ENCODE results near the gene ARID1B.

DNA sequence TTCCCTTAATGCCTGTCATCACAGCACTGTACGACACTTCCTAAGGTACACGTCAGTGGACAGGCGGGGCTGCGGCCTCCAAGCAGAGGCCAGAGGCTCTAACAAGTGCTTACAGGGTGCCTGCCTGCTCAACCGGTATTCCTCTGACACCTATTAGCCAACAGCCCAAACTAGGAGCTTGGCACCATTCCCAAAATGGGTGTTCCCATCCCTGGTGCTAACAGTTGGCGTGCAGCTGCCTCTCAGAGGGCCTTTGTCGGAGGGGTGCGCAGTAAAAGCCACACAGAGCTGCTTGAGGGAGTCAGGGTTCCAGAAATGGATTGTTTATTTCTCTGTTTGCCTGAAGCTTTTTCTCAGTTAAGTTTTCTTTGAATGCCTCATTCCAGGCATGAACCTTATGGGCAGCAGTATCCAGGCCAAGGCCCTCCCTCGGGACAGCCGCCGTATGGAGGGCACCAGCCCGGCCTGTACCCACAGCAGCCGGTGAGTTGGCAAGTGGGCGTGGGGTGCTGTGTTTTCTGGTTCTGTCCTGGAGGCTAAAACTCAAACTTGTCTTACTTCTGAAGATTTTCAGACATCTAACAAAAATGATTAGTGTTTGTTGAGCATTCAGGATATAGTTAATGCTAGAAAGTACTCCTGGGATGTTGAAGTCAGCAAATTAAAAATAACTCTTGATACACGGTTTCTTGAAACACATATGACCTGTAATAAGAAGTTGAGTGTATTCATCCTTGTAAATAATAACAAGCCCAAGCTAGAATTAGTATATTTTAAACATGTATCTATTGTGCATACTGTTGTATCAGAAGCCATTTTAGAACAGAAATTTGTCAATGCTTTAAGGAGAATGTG lies 421.5 kb downstream of the ARID1B start:
- TF ChIP-seq, protein P1, sequence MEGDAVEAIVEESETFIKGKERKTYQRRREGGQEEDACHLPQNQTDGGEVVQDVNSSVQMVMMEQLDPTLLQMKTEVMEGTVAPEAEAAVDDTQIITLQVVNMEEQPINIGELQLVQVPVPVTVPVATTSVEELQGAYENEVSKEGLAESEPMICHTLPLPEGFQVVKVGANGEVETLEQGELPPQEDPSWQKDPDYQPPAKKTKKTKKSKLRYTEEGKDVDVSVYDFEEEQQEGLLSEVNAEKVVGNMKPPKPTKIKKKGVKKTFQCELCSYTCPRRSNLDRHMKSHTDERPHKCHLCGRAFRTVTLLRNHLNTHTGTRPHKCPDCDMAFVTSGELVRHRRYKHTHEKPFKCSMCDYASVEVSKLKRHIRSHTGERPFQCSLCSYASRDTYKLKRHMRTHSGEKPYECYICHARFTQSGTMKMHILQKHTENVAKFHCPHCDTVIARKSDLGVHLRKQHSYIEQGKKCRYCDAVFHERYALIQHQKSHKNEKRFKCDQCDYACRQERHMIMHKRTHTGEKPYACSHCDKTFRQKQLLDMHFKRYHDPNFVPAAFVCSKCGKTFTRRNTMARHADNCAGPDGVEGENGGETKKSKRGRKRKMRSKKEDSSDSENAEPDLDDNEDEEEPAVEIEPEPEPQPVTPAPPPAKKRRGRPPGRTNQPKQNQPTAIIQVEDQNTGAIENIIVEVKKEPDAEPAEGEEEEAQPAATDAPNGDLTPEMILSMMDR (IDR thresholded peaks at IDR 0.05), result no peak
- no peak for TF ChIP-seq POLR2A (IDR thresholded peaks at IDR 0.05)

Data from adrenal gland (tissue), 5 donors.